HFFc6 (cell line): ENCODE measurements around the gene CTXND1. TPM values are rescaled to one million over a fixed set of nuclear protein-coding genes. Genes with fewer than 3 reads are reported as not detected.

ENCODE experiments used
- DNase-seq: peaks from one replicate; pipeline ENCODE4 v3.0.0-alpha.2; 2018
- H3K27ac Mint-ChIP-seq: 2 replicates; pipeline ENCODE4 v1.8.0; 2020; ENCODE audit warnings: mild to moderate bottlenecking, mixed read lengths
- H3K27me3 Mint-ChIP-seq: 2 replicates; pipeline ENCODE4 v1.8.0; 2021; ENCODE audit warnings: mild to moderate bottlenecking, moderate library complexity, mixed read lengths; ENCODE audit not compliant: insufficient read depth
- H3K36me3 Mint-ChIP-seq: 2 replicates; pipeline ENCODE4 v1.8.0; 2021; ENCODE audit warnings: low read depth, mixed read lengths
- H3K4me1 Mint-ChIP-seq: 2 replicates; pipeline ENCODE4 v1.8.0; 2020; ENCODE audit warnings: low read depth, mixed read lengths
- H3K4me3 Mint-ChIP-seq: 2 replicates; pipeline ENCODE4 v1.8.0; 2020; ENCODE audit warnings: mild to moderate bottlenecking, moderate library complexity, mixed read lengths
- H3K9me3 Mint-ChIP-seq: 2 replicates; pipeline ENCODE4 v1.8.0; 2020; ENCODE audit warnings: mild to moderate bottlenecking, mixed read lengths
- CTCF ChIP-seq: fragments of 200-600 bp; sonication (generic); IDR thresholded peaks from 2 replicates; pipeline ENCODE4 v1.5.0; 2021; ENCODE audit warnings: antibody characterized with exemption, mild to moderate bottlenecking
- total RNA-seq, 6 experiments: library from RNA; stranded (reverse); fragmentation: NEBNext Ultra II Directional; extraction: Animal tissue kit (Norgen Biotek cat#: 25700); gene quantifications; 2 replicates in 1 of 6; 3 replicates in 5 of 6; pipeline ENCODE4 v1.2.3, GENCODE V29; 2021

Gene CTXND1
- total RNA-seq, 6 experiments from 2014 or later: not detected

DNA sequence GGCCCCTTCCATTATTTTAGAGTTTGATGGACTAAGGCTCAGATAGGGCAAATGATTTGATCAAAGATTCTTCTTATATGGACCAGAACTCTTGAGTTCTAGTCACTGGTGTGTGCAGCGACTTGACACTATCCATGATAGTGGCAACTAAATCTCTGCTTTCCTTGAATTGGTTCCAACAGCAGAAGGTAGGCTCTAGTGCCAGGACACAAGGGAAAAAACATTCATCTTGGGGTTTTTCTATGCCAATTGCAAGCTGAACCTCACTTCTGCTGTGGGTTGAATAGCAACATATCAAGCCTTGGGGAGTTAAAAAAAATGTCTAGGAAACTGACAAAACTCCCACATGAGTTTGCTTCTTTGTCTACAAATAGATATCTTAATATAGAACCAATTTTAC, 35.1 kb downstream of the CTXND1 start:
- Mint-ChIP-seq H3K4me3 (no peak overlapping the region), H3K36me3 (peaks cover 7% of the 10 kb centered on the region; the same call in 1 of the 2 replicates), H3K9me3 (peaks cover 8% of the 10 kb centered on the region; the same call in 1 of the 2 replicates), H3K27ac (no peak overlapping the region), H3K4me1 (no peaks in the 10 kb centered on the region), H3K27me3 (peaks cover 9% of the 10 kb centered on the region)
- DNase-seq: no peak
- TF ChIP-seq CTCF: no peak

DNA sequence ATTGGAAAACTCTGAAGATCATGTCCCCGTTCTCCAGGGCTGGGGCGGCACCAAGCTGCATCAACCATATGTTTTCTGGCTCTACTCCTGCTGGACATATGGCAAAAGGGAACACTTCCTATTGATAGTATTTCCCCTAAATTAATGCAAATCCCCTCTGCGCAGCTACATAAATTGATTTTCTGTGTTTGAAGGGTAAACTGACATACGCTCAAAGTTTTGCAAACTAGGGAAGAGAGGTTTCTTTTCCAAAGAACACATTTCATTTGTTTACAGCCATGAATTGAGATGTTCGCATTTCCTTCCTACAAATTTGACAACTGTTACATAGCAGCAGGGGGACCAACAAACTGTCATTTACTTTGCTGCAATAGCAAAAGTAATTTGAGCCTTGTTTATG, 35.9 kb downstream of the CTXND1 start:
- peaks cover 7% of the 10 kb centered on the region; the same call in 1 of the 2 replicates for H3K36me3 Mint-ChIP-seq
- no peak overlapping the region for H3K27ac Mint-ChIP-seq
- no peak overlapping the region for H3K4me3 Mint-ChIP-seq
- no peaks in the 10 kb centered on the region for H3K4me1 Mint-ChIP-seq
- peaks cover 12% of the 10 kb centered on the region for H3K27me3 Mint-ChIP-seq
- peaks cover 8% of the 10 kb centered on the region; the same call in 1 of the 2 replicates for H3K9me3 Mint-ChIP-seq
- TF ChIP-seq CTCF: no peak
- no peak for DNase-seq

- no peak for DNase-seq
- no peak for TF ChIP-seq CTCF
- Mint-ChIP-seq H3K27ac (no peak overlapping the region), H3K9me3 (peaks cover 8% of the 10 kb centered on the region; the same call in 1 of the 2 replicates), H3K4me3 (no peak overlapping the region), H3K27me3 (peaks cover 12% of the 10 kb centered on the region), H3K4me1 (no peaks in the 10 kb centered on the region), H3K36me3 (peaks cover 7% of the 10 kb centered on the region; the same call in 1 of the 2 replicates)
Measured at GRCh38 chr15:80214910-80215309, 37.1 kb downstream of the CTXND1 start.

GRCh38 chr15:80211976-80212375, 40.0 kb downstream of the CTXND1 start:
- no peak for DNase-seq
- H3K27ac Mint-ChIP-seq: no peak overlapping the region
- peaks cover 18% of the 10 kb centered on the region for H3K27me3 Mint-ChIP-seq
- no peaks in the 10 kb centered on the region for H3K4me1 Mint-ChIP-seq
- no peak for TF ChIP-seq CTCF
- no peak overlapping the region for H3K4me3 Mint-ChIP-seq
- H3K36me3 Mint-ChIP-seq: peaks cover 7% of the 10 kb centered on the region; the same call in 1 of the 2 replicates
- H3K9me3 Mint-ChIP-seq: peaks cover 8% of the 10 kb centered on the region; the same call in 1 of the 2 replicates

GRCh38 chr15:80210611-80211573, 41.1 kb downstream of the CTXND1 start:
- H3K9me3 Mint-ChIP-seq: peaks cover 8% of the 10 kb centered on the region; the same call in 1 of the 2 replicates
- TF ChIP-seq CTCF: no peak
- no peak overlapping the region for H3K27ac Mint-ChIP-seq
- peaks cover 16% of the 10 kb centered on the region for H3K27me3 Mint-ChIP-seq
- no peak overlapping the region for H3K4me3 Mint-ChIP-seq
- DNase-seq: no peak
- no peaks in the 10 kb centered on the region for H3K4me1 Mint-ChIP-seq
- H3K36me3 Mint-ChIP-seq: peaks cover 7% of the 10 kb centered on the region; the same call in 1 of the 2 replicates
